ENCODE data around the gene PACSIN1.

The PACSIN1 gene

DNA sequence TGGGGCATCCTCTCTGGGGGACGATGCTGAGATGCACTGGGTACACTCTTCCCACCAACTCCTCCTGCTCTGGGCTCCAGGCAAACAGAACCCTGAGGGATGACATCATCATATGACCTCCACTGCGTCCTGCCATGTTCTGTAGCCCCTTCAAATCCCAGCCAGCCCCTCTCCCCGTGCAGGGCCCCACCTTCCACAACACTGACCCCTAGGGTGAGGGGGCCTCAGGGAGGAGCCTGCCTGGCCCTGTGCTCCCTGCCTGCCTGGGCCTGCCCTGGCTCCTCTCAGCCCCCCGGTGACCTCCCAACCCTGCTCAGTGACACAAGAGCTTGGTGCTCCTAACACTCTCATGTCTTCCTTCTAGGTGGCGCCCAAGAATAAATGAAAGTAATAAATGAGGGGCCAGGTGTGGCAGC is 99.9 kb downstream of the PACSIN1 start:
- TF ChIP-seq GATA3 (IDR thresholded peaks at IDR 0.05; ENCODE audit: low read depth, low read length): no peak
- TF ChIP-seq GATA2 (IDR thresholded peaks at IDR 0.05; ENCODE audit: low read depth, low read length): no peak

DNA sequence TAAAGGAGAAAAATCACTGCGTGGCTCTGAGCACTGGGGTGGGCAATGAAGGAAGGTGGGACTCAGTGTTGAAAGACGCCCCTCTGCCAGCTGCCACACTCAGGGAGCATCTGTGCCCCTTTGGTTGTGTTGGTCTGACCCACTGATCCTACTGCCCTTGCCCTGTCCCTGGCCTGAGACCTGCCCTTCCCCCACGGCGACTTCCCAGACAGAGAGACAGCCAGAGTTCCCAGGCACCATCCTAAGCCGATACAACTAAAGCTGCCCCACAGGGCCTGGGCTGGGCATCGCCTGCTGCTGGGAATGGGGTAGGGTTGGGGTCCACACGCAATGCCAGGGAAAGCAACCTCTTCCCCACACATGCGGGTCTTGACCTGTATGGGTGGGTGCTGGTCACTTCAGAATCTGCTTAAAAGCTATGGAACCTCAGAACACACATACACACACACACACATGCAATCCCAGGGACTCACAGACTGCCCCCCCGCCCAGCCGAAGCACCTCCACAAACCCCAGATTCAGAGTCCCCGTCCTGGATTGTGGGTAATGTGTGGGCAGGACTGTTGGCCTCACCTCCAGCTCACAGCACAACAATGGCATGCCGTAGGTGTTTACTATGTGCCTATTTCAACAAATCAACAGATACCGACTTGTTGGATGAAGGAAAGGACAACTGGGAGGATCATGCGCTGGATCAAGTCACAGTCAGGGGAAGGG is 101.1 kb downstream of the PACSIN1 start:
- no peak for TF ChIP-seq GATA3 (IDR thresholded peaks at IDR 0.05; ENCODE audit: low read depth, low read length)
- no peak for TF ChIP-seq GATA2 (IDR thresholded peaks at IDR 0.05; ENCODE audit: low read depth, low read length)

GRCh38 chr6:34568341-34569201 is 102.7 kb downstream of the PACSIN1 start:
- TF ChIP-seq GATA3 (IDR thresholded peaks at IDR 0.05; ENCODE audit: low read depth, low read length): no peak
- no peak for TF ChIP-seq GATA2 (IDR thresholded peaks at IDR 0.05; ENCODE audit: low read depth, low read length)

GRCh38 chr6:34569361-34569973 is 103.6 kb downstream of the PACSIN1 start:
- TF ChIP-seq GATA3 (IDR thresholded peaks at IDR 0.05; ENCODE audit: low read depth, low read length) (no peak), GATA2 (IDR thresholded peaks at IDR 0.05; ENCODE audit: low read depth, low read length) (no peak)

DNA sequence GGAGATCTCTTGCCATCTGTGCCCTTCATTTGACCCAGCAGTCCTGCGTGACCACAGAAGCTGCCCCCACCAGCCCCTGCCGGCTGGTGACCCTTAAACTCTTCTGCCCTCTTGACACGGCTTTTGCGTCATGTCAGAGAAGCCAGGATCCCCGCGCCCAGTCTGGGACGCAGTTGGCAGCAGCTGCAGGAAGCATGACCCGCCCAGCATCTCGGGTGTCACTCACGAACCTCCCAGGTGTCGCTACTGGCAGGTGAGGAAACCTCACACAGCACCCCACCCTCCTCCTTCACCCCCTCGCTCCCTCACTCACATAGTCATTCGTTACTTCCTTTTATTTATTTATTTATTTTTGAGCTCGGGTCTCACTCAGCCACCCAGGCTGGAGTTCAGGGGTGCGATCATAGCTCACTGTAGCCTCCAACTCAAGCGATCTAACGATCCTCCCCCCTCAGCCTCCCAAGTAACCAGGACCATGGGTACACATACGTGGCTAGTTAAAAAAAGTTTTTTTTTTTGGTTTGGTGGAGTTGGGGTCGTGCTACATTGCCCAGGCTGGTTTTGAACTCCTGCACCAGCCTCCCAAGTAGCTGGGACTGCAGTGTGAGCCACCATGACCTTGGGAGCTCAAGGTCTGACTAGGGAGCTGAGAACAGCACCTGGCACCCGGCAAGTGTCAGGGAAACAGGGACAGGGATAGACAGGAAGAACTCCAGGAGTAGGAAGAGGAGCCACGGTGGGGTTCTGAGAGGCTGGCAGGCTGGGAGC is 104.4 kb downstream of the PACSIN1 start:
- no peak for TF ChIP-seq GATA3 (IDR thresholded peaks at IDR 0.05; ENCODE audit: low read depth, low read length)
- TF ChIP-seq GATA2 (IDR thresholded peaks at IDR 0.05; ENCODE audit: low read depth, low read length): no peak

GRCh38 chr6:34571388-34571787 is 105.5 kb downstream of the PACSIN1 start:
- TF ChIP-seq GATA2 (IDR thresholded peaks at IDR 0.05; ENCODE audit: low read depth, low read length) (no peak), GATA3 (IDR thresholded peaks at IDR 0.05; ENCODE audit: low read depth, low read length) (no peak)

DNA sequence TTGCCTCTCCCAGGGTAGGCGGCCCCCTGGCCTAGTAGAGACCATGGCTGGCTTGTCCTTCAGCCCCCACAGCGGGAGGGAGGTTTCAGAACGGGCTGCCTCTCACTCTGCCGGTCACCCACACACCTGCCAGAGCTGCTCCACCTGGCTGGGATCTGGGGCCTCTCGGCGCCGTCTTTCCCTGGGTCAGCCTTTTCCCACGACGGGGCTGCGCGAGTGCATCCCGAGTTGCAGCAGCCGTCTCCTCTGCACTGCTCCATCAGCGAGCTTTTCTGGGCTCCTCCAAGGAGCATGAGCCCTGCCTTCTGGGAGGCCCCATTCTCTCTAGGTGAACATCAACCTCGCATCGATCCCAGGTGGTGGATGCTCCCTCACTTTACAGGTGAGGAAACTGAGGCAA is 106.1 kb downstream of the PACSIN1 start:
- TF ChIP-seq GATA3 (IDR thresholded peaks at IDR 0.05; ENCODE audit: low read depth, low read length): no peak
- TF ChIP-seq GATA2 (IDR thresholded peaks at IDR 0.05; ENCODE audit: low read depth, low read length): no peak

- TF ChIP-seq GATA3 (IDR thresholded peaks at IDR 0.05; ENCODE audit: low read depth, low read length) (no peak), GATA2 (IDR thresholded peaks at IDR 0.05; ENCODE audit: low read depth, low read length) (no peak)
Observed at GRCh38 chr6:34572585-34572984, 106.7 kb downstream of the PACSIN1 start.

GRCh38 chr6:34573567-34574183 is 107.8 kb downstream of the PACSIN1 start:
- TF ChIP-seq GATA2 (IDR thresholded peaks at IDR 0.05; ENCODE audit: low read depth, low read length) (no peak), GATA3 (IDR thresholded peaks at IDR 0.05; ENCODE audit: low read depth, low read length) (no peak)

- TF ChIP-seq GATA3 (IDR thresholded peaks at IDR 0.05; ENCODE audit: low read depth, low read length) (no peak), GATA2 (IDR thresholded peaks at IDR 0.05; ENCODE audit: low read depth, low read length) (no peak)
Observed at GRCh38 chr6:34574647-34575293, 108.9 kb downstream of the PACSIN1 start.

- TF ChIP-seq GATA2 (IDR thresholded peaks at IDR 0.05; ENCODE audit: low read depth, low read length): no peak
- no peak for TF ChIP-seq GATA3 (IDR thresholded peaks at IDR 0.05; ENCODE audit: low read depth, low read length)
Observed at GRCh38 chr6:34575326-34575725, 109.5 kb downstream of the PACSIN1 start.

DNA sequence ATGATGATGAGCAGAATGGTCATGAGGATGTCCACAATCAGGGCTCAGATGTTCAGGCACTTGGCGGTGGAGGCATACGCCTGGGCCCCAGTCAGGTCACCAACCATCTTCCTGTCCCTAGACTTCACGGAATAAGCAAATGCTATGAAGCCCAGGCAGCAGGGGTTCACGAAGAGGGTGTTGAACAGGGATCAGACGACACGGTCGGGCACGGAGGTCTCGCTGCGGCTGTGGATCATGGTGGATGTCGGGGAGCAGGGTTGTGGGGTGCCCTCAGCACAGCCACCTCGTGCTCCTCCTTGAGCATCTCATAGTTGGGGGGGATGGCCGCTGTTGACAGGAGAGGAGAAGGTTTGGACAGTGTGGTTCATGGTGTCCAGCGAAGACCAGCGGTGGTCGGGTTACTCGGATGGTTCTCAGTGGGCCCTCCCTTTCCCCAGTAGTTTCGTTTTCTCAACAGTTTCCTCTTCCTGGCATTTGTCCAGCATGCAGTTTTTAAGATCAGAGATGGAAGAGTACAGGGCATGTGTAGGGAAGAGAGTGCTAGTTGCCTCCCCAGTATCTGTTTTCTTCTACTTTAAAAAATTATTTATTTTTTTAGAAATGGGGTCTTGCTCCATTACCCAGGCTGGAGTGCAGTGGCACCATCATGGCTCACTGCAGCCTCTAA is 110.5 kb downstream of the PACSIN1 start:
- no peak for TF ChIP-seq GATA3 (IDR thresholded peaks at IDR 0.05; ENCODE audit: low read depth, low read length)
- TF ChIP-seq GATA2 (IDR thresholded peaks at IDR 0.05; ENCODE audit: low read depth, low read length): no peak

All from SH-SY5Y (cell line).